ENCODE measurements around the gene LCN10.

- TF ChIP-seq RFX7 (CRISPR knock-in tag; IDR thresholded peaks at IDR 0.05) = no peak
- TF ChIP-seq YY1 (IDR thresholded peaks at IDR 0.05; ENCODE audit: borderline replicate concordance in 1 of 3, control insufficient read depth in 1 of 3, extremely low read depth in 1 of 3, insufficient read depth in 3 of 3, insufficient read length in 1 of 3, insufficient replicate concordance in 2 of 3, low read depth in 1 of 3, low read length in 2 of 3) = no peak
- no peak for TF ChIP-seq HDAC6 (IDR thresholded peaks at IDR 0.05; ENCODE audit: low read depth, low read length)
- TF ChIP-seq POLR2A (conservative IDR thresholded peaks at IDR 0.05) = no peak
- TF ChIP-seq ZNF583 (CRISPR knock-in tag; IDR thresholded peaks at IDR 0.05) = no peak
- TF ChIP-seq RFX5 (IDR thresholded peaks at IDR 0.05; ENCODE audit: low read depth, low read length) = no peak
- TF ChIP-seq ATF7 (IDR thresholded peaks at IDR 0.05) = no peak
- no peak for TF ChIP-seq FOSL1 (tag; conservative IDR thresholded peaks at IDR 0.05)
- no peak for TF ChIP-seq NR2C2 (CRISPR knock-in tag; IDR thresholded peaks at IDR 0.05)
- no peak for TF ChIP-seq NR2C2 (tag; IDR thresholded peaks at IDR 0.05)
- TF ChIP-seq SNIP1 (IDR thresholded peaks at IDR 0.05; ENCODE audit: low read depth) = no peak
Observed at GRCh38 chr9:136753371-136754058, 10.8 kb upstream of the LCN10 start.
